HG03457 (cell line): Measurements from ENCODE around the gene MINK1.
"Not testable (repeated sequence)": the region's sequence is repeated elsewhere in the genome, so short reads cannot be mapped to it uniquely, and the experiment has no call there.

Experiments
- ATAC-seq: cut with Tn5 transposase; IDR thresholded peaks from one replicate; pipeline ENCODE4 v1.9.1; 2021; ENCODE audit warnings: moderate number of reproducible peaks; ENCODE audit not compliant: unreplicated experiment

The MINK1 gene

DNA sequence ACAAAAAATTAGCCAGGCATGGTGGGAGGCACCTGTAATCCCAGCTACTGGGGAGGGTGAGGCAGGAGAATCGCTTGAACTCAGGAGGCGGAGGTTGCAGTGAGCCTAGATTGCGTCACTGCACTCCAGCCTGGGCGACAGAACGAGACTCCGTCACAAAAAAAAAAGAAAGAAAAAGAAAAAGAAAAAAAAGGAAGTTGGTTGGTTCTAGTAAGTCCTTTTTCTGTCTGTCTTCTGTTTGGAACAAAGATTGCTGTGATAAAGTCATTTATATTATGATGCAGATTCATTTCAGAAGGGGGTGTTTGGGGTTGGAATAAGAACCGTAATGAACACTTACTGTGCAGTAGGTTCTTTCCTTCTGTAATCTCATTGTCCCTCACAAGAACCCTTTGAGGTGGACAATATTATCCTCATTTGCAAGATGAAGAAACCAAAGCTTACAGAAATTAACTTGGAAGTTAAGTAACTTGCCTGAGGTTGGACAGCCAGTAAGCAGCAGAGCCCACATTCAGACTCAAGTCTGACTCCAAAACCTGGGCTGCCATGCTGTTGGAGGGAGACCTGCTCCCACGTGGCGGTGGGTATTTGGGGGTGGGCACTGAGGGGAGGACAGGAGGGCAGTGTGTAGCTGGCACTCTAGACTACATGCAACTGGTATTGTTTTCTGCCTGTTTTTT, 10.3 kb downstream of the MINK1 start:
- no peak for ATAC-seq

DNA sequence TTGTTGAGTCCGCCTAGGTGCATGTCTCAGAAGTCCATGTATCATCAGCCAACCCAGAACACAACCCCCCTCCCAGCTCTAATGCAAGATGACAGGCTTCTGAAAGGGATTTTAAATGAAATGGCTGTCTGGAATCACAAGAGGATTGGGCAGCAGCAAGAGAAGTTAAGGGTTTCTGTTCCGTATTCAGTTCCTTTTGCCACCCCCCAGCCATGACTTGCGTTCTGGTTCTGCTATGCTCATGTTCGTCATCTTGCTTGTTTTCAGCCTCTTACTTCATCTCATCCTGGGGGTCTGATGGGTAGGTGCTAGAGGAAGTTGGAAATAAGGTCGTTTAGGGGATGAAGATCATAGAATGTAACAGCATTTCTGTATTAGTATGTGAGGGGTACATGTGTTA, 12.0 kb downstream of the MINK1 start:
- ATAC-seq, result no peak

DNA sequence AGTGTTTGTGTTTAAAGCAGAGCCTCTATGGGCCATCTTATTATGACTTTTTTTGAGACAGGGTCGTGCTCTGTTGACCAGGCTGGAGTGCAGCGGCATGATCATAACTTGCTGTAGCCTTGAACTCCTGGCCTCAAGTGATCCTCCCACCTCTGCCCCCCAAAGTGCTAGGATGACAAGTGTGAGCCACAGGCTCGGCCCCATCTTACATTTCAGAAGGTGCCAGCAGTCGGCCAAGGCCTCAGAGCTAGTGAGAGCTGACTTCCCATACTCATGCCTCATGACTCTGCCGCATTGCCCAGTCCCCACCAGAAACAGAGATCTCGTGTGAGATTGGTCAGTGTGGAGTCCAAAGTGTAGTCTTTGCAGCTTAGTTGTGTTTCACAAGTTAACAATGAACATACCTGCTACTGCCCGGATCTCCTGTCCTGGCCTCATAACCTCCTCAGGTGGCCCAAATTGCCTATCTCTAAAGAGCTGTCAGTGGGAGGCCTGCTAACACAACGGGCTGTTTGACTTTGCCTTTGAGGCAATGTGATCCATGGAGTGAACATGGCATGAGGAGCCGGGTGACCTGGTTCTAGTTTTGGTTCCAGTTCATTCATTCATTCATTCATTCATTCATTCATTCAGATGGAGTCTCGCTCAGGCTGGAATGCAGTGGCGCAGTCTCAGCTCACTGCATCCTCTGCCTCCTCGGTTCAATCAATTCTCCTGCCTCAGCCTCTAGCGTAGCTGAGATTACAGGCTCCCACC, 13.7 kb downstream of the MINK1 start:
- no peak for ATAC-seq

DNA sequence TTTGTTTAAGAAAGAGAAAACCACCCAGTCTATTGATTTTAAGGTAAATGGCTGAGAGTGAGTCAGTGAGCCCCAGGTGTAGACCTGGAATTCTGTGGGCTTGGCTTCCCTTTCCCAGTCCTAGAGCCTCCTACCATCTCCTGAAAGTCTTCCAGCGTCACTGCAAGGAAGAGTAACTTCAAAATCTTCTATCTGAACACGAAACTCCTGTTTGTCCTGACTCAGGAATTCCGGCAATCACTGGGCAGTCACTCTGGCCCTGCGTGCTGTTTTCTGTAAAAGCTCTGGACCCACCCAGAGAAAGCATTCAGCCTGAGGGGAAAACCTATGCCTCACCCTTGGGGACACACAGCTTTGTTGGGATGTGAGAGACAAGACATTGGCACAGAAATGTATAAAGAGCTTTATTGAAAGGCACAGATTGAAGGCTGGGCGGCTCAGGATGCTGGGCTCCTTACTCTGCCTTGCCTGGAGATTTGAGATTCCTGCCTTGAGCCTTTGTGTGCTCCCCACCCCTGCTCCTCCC, 15.9 kb downstream of the MINK1 start:
- no peak for ATAC-seq

DNA sequence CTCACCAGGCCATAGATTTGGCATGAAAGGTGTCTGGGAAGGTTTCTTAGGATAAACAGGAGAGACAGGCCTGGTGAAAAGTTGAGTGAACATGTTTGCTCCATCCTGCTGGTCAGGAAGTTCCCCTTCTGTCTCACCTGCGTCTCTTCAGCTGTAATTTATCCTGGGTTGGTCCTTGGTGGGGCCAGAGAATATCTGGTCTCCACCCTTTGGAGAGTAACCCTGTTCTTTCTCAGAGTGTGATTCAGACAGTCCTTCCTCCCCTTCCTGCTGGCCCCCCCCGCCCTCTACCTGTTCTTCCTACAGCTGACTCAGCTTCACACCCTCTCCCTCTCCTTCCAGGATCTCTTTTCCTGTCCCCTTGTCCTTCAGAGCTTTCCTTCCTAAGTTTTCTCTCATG, 17.1 kb downstream of the MINK1 start:
- ATAC-seq, result no peak

DNA sequence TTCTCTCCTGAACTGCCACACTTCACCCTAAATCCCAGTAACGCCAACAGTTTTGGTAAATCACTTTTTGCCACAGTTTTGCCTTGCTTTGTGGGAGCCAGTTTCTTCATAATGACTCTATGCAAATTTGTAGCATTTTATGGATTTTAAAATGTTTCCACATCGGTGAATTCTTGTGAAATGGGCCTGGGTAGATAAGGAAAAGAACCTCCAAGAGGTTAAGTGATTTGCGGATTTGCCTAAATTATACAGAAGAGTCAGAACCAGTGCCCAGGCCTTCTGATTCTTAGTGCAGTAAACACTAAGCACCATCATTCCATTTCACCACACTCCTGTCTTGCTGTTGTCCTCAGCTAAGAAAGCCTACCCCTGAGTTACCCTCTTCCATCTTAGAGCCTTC, 17.9 kb downstream of the MINK1 start:
- ATAC-seq, result no peak

DNA sequence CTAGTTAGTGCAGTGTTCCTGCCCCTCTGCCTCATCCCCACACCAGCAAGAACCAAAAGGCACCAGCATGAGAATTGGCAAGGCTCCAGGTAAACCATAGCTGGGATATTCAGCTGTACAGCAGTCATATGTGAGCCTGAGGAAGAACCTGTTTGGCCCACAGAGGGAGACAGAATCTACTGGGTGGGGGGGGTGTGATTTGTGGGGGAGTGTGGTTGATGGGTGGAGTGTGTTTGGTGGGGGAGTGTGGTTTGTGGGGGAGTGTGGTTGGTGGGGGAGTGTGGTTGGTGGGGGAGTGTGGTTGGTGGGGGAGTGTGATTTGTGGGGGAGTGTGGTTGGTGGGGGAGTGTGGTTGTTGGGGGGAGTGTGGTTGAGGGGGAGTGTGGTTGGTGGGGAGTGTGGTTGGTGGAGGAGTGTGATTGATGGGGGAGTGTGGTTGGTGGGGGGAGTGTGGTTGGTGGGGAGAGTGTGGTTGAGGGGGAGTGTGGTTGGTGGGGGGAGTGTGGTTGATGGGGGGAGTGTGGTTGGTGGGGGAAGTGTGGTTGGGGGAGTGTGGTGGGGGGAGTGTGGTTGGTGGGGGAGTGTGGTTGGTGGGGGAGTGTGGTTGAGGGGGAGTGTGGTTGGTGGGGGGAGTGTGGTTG, 19.5 kb downstream of the MINK1 start:
- no peak for ATAC-seq

DNA sequence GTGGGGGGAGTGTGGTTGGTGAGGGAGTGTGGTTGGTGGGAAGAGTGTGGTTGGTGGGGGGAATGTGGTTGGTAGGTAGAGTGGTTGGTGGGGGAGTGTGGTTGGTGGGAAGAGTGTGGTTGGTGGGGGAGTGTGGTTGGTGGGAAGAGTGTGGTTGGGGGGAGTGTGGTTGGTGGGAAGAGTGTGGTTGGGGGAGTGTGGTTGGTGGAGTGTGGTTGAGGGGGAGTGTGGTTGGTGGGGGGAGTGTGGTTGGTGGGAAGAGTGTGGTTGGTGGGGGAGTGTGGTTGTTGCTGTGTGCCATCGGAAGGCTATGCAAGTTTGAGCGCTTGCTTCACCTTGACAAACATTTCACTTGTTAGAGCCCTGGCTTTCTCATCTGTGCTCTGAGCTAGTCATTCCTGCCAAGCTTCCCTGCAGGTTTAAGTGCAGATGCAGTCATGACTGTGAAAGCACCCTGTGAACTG, 20.1 kb downstream of the MINK1 start:
- no peak for ATAC-seq

DNA sequence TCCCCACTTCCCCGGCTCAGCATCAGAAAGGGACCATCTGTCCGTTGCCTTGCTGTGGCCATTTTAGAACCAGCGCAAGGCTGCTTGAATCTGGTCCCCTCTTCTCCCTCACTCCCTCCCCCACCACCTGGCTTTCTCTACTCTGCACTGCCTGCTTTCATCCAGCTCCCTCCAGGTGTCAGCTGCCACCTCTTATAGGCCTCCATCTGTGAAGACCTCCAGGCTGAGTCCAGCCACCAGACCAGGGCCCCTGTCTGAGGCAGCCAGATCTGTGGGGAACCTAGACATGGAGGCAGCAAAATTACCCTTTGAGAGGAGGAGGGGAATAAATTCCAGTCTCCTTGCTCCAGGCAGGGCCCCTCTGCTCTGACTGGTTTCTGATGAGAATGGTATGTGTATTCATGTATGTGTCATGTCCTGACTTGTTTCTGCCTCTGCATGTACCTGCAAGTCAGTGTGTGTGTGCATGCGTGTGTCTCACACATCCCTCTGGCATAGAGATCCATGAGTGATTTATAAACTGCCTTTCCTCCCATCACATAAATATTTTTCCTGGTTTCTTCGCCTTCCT, 21.1 kb downstream of the MINK1 start:
- ATAC-seq, result no peak

DNA sequence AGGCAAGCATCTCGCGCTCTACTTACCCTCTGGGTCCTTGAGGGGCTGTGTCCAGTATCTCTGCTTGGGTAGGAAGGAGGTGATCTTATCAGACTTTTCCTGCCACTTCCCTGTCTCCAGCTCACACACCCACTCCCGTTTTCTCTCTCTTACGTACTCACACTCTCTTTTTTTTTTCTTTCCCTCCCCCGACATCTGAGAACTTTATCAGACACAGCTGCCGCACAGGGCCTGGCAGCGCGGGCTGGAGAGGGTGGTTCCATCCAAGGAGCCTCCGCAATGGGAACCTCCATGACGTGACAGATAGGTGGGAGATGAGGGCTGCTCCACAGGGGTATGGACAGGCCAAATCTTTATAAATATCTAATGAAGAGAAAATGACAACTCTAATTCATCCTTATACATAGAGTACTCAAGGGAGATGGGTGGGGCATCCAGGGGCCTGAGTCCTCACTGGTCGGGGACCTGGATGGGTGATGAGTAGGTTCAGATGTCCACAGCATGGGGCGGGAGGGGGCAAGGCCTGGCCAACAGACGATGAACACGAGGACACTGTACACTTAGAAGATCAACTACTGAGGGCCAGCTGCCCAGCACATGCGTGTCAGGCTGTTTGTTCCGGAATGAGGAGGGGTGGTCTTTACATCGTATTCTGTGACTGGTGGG, 23.3 kb downstream of the MINK1 start:
- ATAC-seq, result no peak

DNA sequence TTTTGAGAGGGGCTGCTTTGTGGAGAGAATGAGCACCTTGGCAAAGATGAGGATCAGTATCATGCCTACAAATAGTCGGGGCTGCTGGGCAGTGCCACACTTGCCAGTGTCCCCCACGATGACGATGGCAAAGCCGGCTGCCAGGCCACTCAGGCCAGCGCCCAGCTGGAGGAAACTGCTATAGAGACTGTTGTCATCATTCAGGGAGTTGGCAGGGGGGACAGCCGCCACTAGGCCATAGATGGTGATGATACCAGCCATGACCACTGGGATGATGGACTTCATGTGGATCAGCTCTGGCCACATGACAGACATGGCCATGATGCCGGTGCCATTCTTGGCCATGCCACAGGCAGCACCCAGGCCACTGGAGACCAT, 23.8 kb downstream of the MINK1 start:
- ATAC-seq, result no peak

DNA sequence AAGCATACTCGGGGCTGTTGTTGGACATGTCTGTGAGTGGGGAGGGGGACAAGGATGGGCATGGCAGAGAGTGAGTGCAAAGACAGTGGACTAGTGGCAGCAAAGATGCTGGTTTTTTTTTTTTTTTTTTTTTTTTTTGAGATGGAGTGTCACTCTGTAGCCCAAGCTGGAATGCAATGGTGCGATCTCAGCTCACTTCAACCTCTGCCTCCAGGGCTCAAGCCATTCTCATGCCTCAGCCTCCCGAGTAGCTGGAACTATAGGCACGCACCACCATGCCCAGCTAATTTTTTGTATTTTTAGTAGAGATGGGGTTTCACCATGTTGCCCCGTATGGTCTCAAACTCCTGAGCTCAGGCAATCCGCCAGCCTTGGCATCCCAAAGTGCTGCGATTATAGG, 24.2 kb downstream of the MINK1 start:
- not testable (repeated sequence) for ATAC-seq

DNA sequence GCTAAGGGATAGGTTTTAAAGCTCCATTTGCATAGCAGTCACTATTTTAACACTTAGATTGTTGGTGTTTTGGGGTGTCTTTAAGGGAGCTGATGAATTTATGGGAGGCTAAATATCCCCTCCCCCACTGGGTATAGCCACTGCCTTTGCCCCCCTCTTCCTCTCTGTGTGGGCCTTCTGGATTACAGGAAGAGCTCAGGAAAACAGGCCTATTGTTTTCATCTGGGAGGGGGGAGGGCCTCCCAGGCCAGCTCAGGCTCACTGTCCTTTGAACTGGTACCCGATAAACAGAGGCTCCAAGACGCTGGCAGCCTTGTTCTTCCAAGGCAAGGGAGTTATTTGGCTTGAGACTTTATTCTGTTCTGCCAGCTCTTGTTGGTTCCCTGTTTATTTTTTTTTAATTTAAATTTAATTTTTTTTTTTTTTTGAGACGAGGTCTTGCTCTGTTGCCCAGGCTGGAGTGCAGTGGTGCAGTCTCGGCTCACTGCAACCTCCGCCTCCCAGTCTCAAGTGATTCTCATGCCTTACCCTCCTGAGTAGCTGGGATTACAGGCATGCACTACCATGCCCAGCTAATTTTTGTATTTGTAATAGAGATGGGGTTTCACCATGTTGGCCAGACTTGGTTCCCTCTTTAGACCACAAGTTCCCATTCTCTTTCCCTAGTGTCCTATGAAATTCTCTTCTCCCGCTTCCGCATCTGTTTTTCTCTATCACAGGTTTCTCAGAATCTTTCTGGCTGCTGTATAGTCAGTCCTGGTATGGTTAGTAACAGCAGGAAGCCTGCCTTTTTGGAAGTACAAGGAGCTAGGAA, 25.1 kb downstream of the MINK1 start:
- ATAC-seq, result no peak

DNA sequence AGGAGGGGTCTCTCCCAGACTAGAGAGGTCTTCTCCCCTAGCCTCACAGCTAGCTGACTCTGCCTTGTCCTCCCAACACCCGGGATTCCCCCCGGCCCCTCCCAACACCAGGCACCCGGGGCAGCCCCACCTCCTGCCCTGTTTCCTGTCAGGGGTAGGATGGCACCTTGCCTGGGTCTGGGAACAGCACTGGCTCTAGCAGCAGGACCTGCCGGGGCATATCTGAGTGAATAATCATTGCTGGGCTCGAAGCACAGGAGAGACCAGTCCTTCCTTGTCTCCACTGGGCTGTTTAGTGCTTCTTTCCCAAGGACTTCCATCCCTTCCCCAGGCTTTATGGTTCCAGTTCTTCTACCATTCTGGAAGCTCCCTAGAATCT, 25.7 kb downstream of the MINK1 start:
- ATAC-seq, result no peak

DNA sequence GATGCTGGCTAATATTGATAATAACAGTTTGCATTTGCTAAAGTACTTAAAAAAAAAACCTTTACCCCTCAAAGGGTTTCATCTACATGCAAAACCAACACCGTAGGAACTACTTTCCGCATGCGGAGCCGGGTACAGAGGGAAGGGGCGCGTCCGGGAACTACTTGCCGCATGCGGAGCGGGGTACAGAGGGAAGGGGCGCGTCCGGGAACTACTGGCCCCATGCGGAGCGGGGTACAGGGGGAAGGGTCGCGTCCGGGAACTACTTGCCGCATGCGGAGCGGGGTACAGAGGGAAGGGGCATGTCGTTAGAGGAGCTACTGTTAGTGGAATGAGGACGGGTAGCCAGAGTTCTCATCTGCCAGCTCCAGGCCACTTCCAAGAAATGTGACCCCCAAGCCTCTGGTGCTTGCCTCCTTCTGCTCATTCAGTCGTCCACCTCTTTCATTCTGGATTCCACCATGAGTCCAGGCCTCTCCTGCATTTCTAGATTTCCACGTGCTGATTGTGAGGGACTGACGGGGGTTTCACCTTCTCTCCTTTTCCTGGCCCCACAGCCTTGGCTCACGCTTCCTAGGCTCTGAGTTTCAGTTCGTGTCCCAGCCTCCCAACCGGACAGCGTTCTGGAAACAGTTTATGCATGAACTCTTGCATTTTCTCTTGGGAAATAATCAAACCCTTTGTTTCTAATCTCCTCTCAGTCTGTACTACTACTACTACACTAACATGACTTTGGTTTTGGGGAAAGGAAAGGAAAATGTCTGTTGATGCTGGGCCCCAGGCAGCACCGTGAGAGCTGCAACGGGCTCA, 26.9 kb downstream of the MINK1 start:
- ATAC-seq, result no peak

DNA sequence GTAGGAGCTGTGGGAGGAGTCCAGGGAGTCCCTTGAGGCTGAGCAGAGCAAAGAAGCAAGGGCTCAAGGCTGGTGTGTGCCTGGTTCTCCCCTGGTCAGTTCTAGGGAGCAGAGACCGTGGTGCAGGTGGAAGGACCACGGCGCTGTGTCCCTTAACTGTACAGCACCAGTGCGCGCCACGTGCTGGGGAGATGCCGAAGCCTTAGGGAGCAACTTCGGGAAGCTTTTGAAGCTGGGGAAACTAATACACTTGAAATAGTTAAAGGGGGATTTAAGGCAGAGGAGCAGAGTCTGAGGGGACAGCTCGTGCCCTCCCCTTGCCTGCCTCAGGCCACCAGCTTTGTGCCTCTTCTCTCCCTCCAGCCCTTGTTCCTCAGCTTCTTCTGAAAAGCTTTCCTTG, 27.5 kb downstream of the MINK1 start:
- no peak for ATAC-seq

DNA sequence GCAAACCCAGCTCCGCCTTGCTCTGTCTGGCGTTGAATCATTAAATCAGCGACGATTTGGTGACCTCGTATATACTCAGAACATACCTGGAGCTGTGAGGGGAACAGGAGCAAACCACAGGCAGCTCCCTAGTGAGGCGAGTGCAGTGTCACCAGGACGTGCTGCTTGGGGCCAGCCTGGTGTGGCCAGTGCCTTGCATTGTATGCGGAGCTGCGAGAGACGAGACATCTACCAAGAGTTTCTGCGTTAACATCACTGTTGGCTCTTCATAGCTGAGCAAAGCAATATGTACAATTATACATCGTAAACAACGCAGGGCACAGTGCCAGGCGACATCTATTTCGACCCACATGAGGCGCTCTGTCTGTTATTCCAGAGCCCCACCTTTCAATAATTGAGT, 27.9 kb downstream of the MINK1 start:
- no peak for ATAC-seq

DNA sequence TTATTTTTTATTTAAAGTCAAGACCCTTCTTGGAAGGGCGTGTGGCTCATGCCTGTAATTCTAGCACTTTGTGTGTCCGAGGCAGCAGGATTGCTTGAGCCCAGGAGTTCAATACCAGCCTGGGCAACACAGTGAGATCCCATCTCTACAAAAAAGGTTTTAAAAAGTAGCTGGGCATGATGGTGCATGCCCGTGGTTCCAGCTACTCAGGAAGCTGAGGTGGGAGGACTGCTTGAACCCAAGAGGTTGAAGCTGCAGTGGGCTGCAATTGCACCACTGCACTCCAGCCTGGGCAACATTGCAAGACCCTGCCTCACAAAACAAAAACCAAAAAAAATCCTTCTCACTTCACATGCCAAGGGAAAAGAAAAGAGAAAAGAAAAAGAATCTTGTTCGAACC, 29.6 kb downstream of the MINK1 start:
- no peak for ATAC-seq

DNA sequence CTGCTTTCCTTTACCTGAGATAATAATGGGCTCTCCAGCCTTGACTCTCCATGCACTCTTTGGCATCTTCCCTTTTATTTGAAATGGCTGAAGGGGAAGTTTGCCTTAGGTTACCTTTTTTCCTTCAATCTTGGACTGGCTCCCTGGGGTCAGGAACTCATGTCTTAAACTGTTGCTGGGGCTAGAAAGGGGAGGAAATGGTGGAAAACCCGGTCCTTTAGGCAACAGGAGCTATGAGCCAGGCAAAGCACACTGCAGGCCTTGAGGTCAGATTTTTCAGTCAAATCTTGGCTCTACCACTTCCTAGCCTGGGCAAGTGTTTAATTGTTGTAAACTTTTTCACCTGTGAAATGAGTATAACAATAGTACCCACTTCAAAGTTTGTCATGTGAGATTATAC, 30.2 kb downstream of the MINK1 start:
- ATAC-seq, result no peak
